ENCODE data around the gene ARID5B. TPM values are rescaled to one million over a fixed set of nuclear protein-coding genes. Genes with fewer than 3 reads are reported as not detected.
A peak's percentile ranks its signal among the peaks of the same experiment; 100 is the strongest.

The ARID5B gene
- total and polyA plus RNA-seq, 5 donors from 2014 or later = 58.1 to 169 (median 64.0) TPM

DNA sequence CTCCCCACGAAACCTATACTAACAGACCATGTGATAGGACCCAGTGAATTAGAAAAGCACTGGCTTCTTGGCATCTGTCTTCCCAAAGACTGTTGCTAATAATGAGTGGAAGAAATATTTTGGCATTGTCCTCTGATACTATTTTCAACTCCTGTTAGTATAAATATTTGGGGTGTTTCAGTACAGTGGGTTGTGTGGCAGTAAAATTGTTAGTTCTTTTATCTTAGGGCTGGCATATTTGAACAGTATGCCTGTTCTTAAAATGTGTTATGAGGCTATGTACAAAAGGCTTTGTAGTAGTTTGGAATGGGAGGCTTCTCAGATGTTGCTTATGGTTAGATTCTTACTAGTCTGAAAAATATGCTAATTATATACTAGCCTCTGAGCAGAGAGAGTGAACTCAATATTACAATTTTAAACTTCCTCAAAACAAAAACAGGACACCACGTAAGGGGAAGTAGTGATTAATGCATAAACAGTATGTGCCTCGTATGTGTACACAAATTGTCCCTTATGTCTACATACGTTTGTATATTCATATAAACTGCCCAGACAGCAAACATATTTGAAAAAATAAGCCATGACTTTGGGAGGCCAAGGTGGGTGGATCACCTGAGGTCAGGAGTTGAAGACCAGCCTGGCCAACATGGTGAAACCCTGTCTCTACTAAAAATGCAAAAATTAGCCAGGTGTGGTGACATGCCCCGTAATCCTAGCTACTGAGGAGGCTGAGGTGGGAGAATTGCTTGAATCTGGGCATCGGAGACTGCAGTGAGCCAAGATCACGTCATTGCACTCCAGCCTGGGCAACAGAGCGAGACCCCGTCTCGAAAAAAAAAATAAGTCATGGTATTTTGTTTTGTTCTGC is 115.4 kb downstream of the ARID5B start:
- Histone ChIP-seq H3K36me3 (ENCODE audit: control insufficient read depth, insufficient read depth, low read length) (peaks cover 9% of the 10 kb centered on the region), H3K4me3 (ENCODE audit: low read depth, low read length) (peak overlapping the region; percentile 49), H3K27ac (ENCODE audit: insufficient read depth, low read length, poor library complexity, severe bottlenecking) (no peak overlapping the region), H3K9me3 (ENCODE audit: control insufficient read depth in 2 of 2, low read length in 2 of 2) (no peaks in the 10 kb centered on the region), H3K4me1 (ENCODE audit: control insufficient read depth, insufficient read depth, low read length, poor library complexity, severe bottlenecking) (peaks cover 55% of the 10 kb centered on the region), H3K27me3 (ENCODE audit: control insufficient read depth, insufficient read depth, low read length) (no peaks in the 10 kb centered on the region)
- Mint-ChIP-seq H3K36me3 (peaks cover 29% of the 10 kb centered on the region), H3K4me1 (peaks cover 52 to 80% (median 66%) of the 10 kb centered on the region in 4 donors), H3K4me3 (peak overlapping the region; percentile 42 to 76 (median 54)), H3K9me3 (peaks cover 0 to 2% (median 0%) of the 10 kb centered on the region in 7 donors), H3K27ac (peak overlapping the region; percentile 67 to 86 (median 83)), H3K27me3 (no peaks in the 10 kb centered on the region)
- DNase-seq = peak in 2 of 3 donors; percentile 36 to 42
- ATAC-seq (ENCODE audit: low read depth in 2 of 2) = peak; percentile 66 to 78

DNA sequence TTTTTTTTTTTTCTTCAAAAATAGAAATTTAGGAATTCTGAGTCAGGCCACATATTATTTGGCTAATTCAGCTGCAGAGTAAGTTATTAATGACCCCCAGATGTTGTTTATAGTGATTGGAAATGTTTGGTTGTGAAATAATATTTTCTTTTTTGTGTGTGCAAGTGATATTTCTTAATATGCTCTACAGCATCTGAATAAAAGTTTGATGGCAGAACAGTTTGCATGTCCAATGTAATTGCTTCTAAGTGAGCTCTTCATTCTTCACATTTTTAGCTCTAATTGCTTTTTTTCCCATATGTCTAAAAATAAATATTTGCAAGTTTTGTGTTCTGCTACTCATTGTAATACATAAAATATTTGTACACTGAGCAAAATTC is 116.0 kb downstream of the ARID5B start:
- Histone ChIP-seq H3K27ac (ENCODE audit: insufficient read depth, low read length, poor library complexity, severe bottlenecking) (no peak overlapping the region), H3K4me1 (ENCODE audit: control insufficient read depth, insufficient read depth, low read length, poor library complexity, severe bottlenecking) (peaks cover 59% of the 10 kb centered on the region), H3K36me3 (ENCODE audit: control insufficient read depth, insufficient read depth, low read length) (peaks cover 3% of the 10 kb centered on the region), H3K27me3 (ENCODE audit: control insufficient read depth, insufficient read depth, low read length) (no peaks in the 10 kb centered on the region), H3K4me3 (ENCODE audit: low read depth, low read length) (peak overlapping the region; percentile 16), H3K9me3 (ENCODE audit: control insufficient read depth in 2 of 2, low read length in 2 of 2) (no peaks in the 10 kb centered on the region)
- peak overlapping the region in 3 of 4 donors; percentile 40 to 76 (median 48) for H3K4me3 Mint-ChIP-seq
- H3K4me1 Mint-ChIP-seq = peaks cover 53 to 81% (median 67%) of the 10 kb centered on the region in 4 donors
- no peak for DNase-seq
- H3K36me3 Mint-ChIP-seq = peaks cover 24% of the 10 kb centered on the region
- H3K27me3 Mint-ChIP-seq = no peaks in the 10 kb centered on the region
- ATAC-seq (ENCODE audit: low read depth in 2 of 2) = no peak
- H3K9me3 Mint-ChIP-seq = peaks cover 0 to 2% (median 0%) of the 10 kb centered on the region in 7 donors
- H3K27ac Mint-ChIP-seq = peak overlapping the region in 2 of 3 donors; percentile 67 to 73

DNA sequence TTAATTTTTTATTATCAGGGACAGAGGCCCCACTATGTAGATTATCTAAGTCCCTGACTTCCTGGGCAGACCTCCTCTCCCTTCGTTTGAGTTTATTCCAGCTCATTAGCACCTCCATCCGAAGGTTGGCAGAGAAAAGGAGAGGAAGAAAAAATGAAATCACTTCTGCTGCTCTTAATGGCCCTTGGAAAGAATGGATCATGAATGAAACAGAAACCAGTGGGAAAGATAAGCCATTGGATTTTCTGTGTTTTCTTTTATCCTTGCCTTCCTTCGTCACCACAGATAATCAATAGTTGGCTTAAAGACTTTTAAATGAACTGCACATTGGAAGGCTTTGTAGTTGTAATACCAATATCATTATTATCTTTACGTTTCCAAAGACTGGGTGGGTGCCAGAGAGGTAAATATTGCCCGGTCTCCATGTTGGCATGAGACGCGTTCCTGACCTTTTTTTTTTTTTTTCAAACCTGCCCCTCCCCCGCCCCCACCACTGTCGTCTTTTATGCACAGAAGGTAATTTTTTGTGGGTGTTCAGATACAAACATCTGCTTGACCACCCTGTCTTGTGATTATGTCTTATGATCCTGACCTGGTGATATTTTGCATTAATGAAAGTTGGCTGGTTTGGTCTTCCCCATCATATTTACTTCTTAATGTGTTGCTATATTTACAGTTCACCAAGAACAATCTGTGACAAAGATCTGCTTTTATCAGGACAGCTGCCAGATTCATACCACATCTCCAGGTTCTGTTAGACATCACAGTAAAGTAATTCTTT is 116.8 kb downstream of the ARID5B start:
- Mint-ChIP-seq H3K27me3 (no peaks in the 10 kb centered on the region), H3K4me1 (peaks cover 61 to 88% (median 75%) of the 10 kb centered on the region in 4 donors), H3K36me3 (peaks cover 28% of the 10 kb centered on the region), H3K4me3 (peak overlapping the region; percentile 5 to 47 (median 14)), H3K27ac (peak overlapping the region; percentile 10 to 76 (median 67)), H3K9me3 (peaks cover 0 to 4% (median 0%) of the 10 kb centered on the region in 7 donors)
- peaks cover 61% of the 10 kb centered on the region for H3K4me1 ChIP-seq (ENCODE audit: control insufficient read depth, insufficient read depth, low read length, poor library complexity, severe bottlenecking)
- H3K4me3 ChIP-seq (ENCODE audit: low read depth, low read length) = peak overlapping the region; percentile 67
- H3K27ac ChIP-seq (ENCODE audit: insufficient read depth, low read length, poor library complexity, severe bottlenecking) = no peak overlapping the region
- DNase-seq (peak in 1 of 3 donors; percentile 33), ATAC-seq (ENCODE audit: low read depth in 2 of 2) (peak in 1 of 2 donors; percentile 39)
- no peaks in the 10 kb centered on the region for H3K27me3 ChIP-seq (ENCODE audit: control insufficient read depth, insufficient read depth, low read length)
- no peaks in the 10 kb centered on the region for H3K36me3 ChIP-seq (ENCODE audit: control insufficient read depth, insufficient read depth, low read length)
- H3K9me3 ChIP-seq (ENCODE audit: control insufficient read depth in 2 of 2, low read length in 2 of 2) = no peaks in the 10 kb centered on the region

DNA sequence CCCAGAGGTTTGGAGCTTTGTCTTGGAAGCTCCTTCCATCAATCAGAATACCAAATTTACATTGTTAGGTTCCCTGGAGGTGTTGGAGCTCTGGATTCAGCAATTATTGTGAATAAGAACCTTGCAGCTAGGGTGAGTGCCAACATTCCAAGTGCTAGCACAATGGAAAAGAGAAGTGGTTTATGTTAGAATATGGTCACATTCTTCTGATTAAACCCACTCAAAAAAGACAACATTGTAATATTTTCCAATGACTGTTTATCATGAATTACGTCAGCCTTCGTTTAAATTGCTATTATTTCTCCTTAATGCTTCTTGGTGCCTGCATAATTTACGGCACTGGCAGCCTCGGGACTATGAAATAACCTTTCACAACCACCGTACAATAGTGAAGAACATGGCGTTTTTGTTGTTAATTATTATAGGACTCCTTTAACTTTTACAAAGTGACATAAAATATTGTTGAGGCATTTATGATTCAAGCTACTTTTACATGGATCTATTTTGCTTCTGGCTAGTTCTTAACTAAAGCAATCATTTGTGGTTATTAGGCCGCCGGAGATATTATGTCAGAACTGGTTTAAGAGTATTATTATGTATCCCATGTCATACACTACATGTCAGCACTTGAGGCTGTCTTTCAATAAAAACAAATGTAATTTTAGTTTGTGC is 117.7 kb downstream of the ARID5B start:
- Histone ChIP-seq H3K4me3 (ENCODE audit: low read depth, low read length) (peak overlapping the region; percentile 67), H3K9me3 (ENCODE audit: control insufficient read depth in 2 of 2, low read length in 2 of 2) (no peaks in the 10 kb centered on the region), H3K27me3 (ENCODE audit: control insufficient read depth, insufficient read depth, low read length) (no peaks in the 10 kb centered on the region), H3K4me1 (ENCODE audit: control insufficient read depth, insufficient read depth, low read length, poor library complexity, severe bottlenecking) (peaks cover 63% of the 10 kb centered on the region), H3K36me3 (ENCODE audit: control insufficient read depth, insufficient read depth, low read length) (no peaks in the 10 kb centered on the region), H3K27ac (ENCODE audit: insufficient read depth, low read length, poor library complexity, severe bottlenecking) (peak overlapping the region; percentile 55)
- Mint-ChIP-seq H3K9me3 (peaks cover 0 to 2% (median 0%) of the 10 kb centered on the region in 7 donors), H3K4me1 (peaks cover 63 to 93% (median 76%) of the 10 kb centered on the region in 4 donors), H3K27me3 (no peaks in the 10 kb centered on the region), H3K27ac (peak overlapping the region; percentile 22 to 76 (median 67)), H3K36me3 (peaks cover 21% of the 10 kb centered on the region), H3K4me3 (peak overlapping the region; percentile 19 to 55 (median 43))
- no peak for DNase-seq
- no peak for ATAC-seq (ENCODE audit: low read depth in 2 of 2)

DNA sequence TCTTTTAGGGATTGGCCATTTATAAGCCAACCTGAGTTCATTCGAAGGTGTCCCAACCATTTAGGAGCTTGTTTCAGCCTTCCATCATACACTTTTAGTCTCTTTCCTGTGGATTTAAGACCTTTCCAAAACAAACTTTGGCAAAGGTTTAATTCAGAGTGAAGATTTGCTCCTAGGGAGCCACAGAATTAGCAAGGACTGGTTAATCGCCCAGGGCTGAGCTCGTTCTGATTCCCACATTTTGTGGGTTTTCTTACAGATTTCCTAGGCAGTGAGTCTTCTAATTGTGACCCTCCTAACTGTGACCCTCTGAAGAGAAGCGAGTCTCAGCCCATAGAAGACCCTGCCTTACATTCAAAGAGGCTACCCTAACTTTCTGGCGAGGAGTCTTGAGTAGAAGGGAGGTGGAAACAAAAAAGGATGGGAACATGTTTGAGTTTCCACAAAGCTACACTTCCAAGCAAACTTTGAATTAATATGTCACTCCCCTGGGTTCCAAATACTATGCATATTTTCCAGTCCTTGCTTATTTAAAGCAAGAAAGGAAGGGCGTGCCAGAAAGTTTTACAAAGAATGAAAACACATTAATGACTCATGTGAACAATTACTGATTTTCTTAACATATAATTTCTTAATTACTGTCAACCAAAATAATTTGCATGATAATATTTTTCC is 118.3 kb downstream of the ARID5B start:
- H3K9me3 ChIP-seq (ENCODE audit: control insufficient read depth in 2 of 2, low read length in 2 of 2) = no peaks in the 10 kb centered on the region
- Mint-ChIP-seq H3K27ac (peak overlapping the region; percentile 22 to 95 (median 67)), H3K36me3 (peaks cover 18% of the 10 kb centered on the region), H3K27me3 (no peaks in the 10 kb centered on the region), H3K4me3 (peak overlapping the region; percentile 19 to 81 (median 48)), H3K9me3 (peaks cover 0 to 2% (median 0%) of the 10 kb centered on the region in 7 donors), H3K4me1 (peaks cover 59 to 96% (median 79%) of the 10 kb centered on the region in 4 donors)
- H3K27me3 ChIP-seq (ENCODE audit: control insufficient read depth, insufficient read depth, low read length) = no peaks in the 10 kb centered on the region
- peak overlapping the region; percentile 55 for H3K27ac ChIP-seq (ENCODE audit: insufficient read depth, low read length, poor library complexity, severe bottlenecking)
- DNase-seq = peak in 1 of 3 donors; percentile 57
- H3K36me3 ChIP-seq (ENCODE audit: control insufficient read depth, insufficient read depth, low read length) = no peaks in the 10 kb centered on the region
- peak overlapping the region; percentile 67 for H3K4me3 ChIP-seq (ENCODE audit: low read depth, low read length)
- no peak for ATAC-seq (ENCODE audit: low read depth in 2 of 2)
- H3K4me1 ChIP-seq (ENCODE audit: control insufficient read depth, insufficient read depth, low read length, poor library complexity, severe bottlenecking) = peaks cover 67% of the 10 kb centered on the region

DNA sequence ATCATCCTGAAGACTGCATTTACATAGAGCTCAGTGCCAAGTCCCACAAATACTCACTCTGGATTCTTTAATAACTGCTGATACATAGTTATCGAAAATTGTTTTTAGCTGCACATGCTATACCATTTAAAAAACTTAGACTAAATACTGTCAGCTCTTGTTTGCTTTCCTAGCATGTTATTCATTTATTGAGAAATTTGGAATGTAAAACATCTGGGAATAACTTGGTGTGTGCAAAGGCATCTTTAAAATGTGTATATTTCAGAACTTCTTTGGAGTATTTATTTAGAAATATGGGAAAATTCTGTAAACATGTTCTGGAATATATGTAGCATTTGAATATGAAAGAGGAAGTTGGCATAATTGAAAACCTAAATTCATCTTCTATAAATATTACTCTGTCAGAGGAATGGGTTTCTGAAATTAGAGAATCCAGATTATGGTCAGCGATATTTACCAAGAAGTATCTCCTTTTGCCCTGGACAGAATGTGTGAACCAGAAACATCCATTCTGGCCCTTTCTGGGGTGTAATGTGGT is 119.7 kb downstream of the ARID5B start:
- Mint-ChIP-seq H3K27ac (peak overlapping the region; percentile 62 to 70 (median 66)), H3K4me1 (peaks cover 58 to 98% (median 84%) of the 10 kb centered on the region in 4 donors), H3K9me3 (peaks cover 0 to 2% (median 0%) of the 10 kb centered on the region in 7 donors), H3K4me3 (peak overlapping the region in 1 of 4 donors; percentile 21), H3K27me3 (no peaks in the 10 kb centered on the region), H3K36me3 (peaks cover 23% of the 10 kb centered on the region)
- Histone ChIP-seq H3K27me3 (ENCODE audit: control insufficient read depth, insufficient read depth, low read length) (no peaks in the 10 kb centered on the region), H3K36me3 (ENCODE audit: control insufficient read depth, insufficient read depth, low read length) (no peaks in the 10 kb centered on the region), H3K27ac (ENCODE audit: insufficient read depth, low read length, poor library complexity, severe bottlenecking) (peak overlapping the region; percentile 6), H3K4me1 (ENCODE audit: control insufficient read depth, insufficient read depth, low read length, poor library complexity, severe bottlenecking) (peaks cover 74% of the 10 kb centered on the region), H3K9me3 (ENCODE audit: control insufficient read depth in 2 of 2, low read length in 2 of 2) (no peaks in the 10 kb centered on the region), H3K4me3 (ENCODE audit: low read depth, low read length) (peak overlapping the region; percentile 4)
- ATAC-seq (ENCODE audit: low read depth in 2 of 2) (no peak), DNase-seq (no peak)
